Measurements from ENCODE around the gene KIF19.
"Not testable (repeated sequence)": the region's sequence is repeated elsewhere in the genome, so short reads cannot be mapped to it uniquely, and the experiment has no call there.

KIF19 gene

DNA sequence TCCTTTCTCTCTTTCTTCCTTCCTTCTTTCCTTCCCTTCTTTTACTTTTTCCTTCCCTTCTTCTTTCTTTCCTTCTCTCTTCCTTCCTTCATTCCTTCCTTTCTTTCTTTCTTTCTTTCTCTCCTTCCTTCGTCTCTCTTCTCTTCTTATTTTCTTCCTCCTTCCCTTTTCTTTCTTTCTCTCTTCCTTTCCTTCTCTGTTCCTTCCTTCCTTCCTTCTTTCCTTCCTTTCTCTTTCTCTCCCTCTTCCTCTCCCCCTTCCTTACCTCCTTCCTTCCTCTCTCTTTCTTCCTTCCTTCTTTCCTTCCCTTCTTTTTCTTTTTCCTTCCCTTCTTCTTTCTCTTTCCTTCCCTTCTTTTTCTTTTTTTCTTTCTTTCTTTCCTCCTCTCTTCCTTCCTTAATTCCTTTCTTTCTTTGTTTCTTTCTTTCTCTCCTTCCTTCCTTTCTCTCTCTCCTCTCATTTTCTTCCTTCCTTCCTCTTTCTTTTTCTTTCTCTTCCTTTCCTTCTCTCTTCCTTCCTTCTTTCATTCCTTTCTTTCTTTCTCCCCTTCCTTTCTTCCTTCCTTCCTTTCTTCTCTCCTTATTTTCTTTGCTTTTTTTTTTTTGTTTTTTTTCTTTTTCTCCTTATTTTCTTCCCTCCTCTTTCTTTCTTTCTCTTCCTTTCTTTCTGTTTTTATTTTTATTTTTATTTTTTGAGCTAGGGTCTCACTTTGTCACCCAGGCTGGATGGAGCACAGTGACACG, 64.1 kb downstream of the KIF19 start:
- no peak for DNase-seq (ENCODE audit: low read depth in 2 of 2)

DNA sequence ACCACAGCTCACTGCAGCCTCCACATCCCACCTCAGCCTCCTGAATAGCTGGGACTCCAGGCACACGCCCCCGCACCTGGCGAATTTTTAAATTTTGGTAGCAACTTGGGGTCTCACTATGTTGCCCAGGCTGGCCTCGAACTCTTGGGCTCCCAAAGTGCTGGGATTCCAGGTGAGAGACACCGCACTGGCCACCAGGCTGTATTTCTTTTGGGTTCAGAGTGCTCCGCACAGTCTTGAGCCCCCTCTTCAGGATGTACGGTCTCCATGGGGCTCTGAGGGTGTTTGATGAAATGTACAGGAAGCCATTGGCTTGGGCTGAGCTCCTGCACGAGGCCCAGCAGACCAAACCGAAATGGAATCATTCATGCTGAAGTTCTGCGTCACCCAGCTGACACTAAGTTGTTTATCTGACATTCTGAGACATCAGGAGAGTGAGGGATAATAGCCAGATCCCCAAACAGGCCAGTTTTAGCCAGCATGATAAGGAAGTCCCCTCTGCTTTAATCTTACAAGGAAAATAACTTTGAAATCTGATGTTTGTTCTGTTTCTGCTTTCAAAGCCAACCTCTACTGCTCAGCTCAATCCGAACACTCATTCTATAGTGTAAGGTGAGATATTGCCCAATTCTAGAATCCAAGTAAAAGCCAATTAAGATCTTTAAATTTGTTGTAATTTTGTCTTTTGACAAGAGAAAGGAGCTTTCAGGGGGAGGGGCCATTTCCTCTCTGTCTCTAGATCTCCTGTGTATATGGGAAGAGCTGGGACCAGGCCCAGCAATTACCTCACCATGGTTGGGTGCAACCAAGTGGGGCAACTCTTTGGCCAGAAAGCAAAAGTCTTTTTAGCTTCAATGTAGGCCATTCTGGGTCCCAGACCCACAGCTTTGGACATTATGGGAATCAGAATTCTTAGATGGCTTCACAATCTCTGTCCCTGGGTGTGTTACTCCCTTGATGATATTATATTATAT, 64.9 kb downstream of the KIF19 start:
- DNase-seq (ENCODE audit: low read depth in 2 of 2) = no peak

DNA sequence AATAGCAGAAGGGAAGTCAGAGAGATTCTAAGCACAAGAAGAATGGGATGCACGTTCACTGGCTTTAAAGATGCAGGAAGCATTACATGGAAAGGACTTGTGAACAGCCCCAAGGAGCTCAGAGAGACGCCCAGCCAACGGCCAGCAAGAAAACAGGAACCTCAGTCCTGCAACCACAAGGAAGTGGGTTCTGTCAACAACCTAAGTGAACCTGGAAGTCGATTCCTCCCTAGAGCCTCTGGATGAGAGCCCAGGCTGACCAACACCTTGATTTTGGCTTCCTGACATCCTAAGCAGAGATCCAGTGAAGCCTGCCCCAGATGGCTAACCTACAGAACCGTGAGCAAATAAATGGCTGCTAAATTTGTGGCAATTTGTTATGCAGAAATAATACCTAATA, 65.7 kb downstream of the KIF19 start:
- DNase-seq (ENCODE audit: low read depth in 2 of 2) = no peak

DNA sequence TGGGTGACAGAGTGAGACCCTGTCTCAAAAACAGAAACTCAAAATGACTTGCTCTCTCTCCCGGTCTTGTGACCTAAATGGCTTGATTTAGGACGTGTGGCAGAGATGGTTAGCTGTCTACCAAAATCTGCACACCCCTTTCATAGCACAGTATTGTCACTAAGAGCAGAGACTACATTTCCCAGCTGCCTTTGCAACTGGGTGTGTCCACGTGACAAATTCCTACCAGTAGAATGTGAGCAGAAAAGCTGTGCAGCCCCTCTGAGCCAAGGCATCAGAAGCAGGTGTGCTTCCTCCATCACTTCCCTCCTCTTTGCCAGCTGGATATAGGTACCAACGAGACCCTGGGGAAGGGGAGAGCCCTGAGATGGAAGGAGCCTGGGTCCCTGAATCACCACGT, 66.8 kb downstream of the KIF19 start:
- DNase-seq (ENCODE audit: low read depth in 2 of 2) = no peak

DNA sequence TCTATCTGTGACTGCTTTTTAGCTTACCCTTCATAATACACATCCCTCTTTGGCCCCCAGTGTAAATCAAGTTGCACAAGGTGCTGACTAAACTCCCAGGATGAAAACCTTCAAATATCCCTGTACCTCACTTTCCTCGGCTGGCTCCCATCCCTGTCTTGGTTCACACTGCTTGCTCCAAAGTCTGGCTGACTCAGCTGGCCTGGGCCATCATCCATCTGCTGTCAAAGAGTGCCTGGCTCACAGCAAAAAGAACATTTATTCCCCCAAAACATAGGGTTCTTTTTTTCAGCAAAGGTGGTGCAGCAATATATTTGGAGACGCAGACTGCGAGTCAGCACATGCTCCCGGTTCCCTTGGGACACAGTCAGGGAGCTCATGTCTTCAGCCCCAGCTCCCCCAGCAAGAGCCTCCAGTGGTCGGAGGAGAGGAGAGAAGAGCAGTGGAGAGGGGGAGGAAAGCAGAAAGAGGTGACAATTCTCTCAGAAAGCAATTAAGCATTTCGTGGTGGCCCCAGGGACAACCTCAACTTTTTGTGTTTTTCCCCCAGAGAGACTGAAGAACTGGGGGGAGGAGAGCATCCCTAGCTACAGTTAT, 67.4 kb downstream of the KIF19 start:
- DNase-seq (ENCODE audit: low read depth in 2 of 2) = no peak

DNA sequence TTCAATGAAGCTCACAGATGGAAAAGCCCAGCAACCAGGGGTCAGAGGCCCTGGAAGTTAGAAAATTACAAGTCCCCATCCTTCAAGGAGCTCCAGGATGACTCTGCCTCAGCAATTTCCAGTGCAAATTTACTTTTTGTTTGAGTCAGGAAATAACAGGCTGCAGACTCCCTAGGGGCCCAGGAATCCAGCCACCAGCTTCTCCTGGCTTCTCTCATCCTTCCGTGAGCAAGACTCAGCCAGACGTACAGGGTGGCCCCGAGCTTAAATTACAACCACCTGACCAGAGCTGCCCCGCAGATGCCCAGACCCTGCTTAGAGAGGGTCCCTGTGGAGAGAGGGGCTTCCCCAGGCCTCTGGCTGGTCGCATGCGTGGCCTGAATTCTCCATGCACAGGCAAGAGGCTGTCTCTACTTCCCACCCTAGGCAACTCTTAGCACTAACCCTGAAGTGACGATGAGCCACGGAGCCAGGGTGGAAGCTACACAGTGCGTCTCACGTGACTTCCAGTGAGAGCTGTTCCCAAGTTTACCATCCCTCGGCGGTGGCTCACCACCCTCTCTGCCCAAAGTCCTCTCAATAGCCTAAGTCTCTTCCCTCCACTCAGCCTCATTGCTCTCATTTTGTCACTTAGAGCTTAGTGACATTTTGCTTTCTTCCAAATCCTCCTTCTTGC, 68.4 kb downstream of the KIF19 start:
- no peak for DNase-seq (ENCODE audit: low read depth in 2 of 2)

DNA sequence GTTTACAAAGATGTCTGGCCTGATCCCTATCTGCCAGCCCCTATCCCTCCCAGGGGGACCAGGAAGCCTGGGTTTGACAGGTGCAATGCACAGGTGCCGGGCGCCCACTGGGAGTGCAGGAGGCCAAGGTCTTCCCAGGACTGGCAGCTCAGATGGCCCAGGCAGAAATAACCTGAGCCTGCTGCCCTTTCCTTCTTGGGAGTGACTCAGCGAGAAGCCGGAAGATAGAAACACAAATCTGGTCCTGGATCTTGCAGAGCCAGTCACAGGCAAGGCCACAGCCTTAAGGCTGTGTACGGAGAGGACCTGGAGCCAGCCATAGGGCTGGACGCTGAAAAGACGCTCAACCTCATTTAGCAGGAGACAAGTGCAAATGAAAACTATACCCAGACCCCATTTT, 69.0 kb downstream of the KIF19 start:
- DNase-seq (ENCODE audit: low read depth in 2 of 2) = no peak

DNA sequence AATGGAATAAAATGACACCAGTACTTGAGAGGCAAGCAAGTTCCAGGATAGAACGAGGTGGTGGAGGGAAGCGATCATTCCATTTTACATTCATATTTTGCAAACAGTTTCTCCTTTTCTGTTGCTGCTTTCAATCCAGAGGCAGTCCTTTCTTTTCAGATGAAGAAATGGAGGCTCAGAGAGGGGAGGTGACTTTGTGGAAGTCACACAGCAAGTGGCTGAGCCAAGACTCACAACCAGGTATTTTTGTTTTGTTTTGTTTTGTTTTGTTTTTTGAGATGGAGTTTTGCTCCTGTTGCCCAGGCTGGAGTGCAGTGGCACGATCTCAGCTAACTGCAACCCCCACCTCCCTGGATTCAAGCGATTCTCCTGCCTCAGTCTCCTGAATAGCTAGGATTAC, 70.5 kb downstream of the KIF19 start:
- DNase-seq (ENCODE audit: low read depth in 2 of 2) = no peak

DNA sequence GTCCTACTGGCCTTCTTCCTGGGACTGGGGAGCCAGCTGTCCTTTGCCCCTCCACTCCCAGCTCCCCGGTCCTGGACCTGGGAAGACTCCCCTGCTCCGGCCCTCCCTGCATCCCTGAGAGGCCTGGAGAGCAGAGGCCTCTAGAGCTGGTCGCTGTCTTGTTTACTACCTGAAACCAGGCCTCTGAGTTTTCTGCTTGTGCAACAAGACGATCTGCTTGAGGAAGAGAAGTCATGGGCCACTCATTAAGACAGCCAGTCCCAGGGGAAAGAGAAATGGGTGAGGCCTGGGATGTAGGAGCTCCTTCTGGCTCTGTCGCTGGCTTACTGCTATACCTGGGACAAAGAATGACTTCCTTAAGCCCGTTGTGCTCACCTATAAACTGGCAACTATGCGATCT, 76.0 kb downstream of the KIF19 start:
- no peak for DNase-seq (ENCODE audit: low read depth in 2 of 2)

DNA sequence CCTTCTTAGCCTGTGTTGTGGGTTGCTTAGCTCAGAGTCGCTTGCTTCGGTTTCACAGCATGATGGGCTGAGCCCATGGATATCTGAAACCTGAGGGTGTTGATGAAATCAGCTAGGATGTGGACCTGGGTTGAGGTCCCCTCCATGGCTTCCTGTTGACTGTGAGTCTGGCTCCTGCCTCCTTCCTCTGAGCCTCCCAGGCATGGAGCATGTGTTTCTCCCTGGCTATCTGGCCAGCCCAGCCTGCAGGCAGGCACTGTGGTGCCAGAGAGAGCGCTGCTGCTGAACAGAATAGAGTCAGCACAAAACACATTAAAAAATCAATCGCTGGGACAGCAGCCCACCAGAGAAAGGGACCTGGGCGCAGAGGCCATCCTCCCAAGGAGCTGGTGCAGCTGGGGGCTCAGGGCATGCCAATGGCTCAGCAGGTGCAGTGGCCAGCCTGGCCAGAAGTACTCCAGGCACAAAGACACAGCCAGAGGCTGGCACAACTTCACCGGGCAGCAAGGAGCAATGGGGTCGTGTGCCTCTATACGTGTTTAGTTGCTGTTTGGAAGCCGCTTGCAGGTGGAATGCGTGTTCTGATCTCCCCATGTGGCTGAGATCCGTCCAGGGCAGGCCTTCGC, 77.6 kb downstream of the KIF19 start:
- no peak for DNase-seq (ENCODE audit: low read depth in 2 of 2)

DNA sequence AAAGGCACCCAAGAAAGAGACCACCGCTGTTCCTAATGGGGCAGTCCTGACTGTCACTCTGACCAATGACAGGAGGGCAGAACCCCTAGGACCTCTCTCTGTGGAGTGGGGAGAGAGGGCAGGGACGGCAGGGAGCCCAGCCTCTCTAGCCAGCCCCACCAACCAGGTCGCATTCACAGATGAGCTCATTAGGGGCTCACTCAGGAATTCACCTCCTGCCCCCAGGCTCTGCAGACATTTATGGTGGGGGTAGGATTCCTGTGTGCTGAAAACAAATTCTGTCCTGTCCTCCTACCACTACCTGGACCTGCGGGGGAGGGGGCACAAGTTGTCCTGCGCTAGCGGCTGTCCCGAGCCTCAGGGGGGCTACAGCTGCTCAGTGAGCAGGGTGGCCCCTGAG, 78.2 kb downstream of the KIF19 start:
- no peak for DNase-seq (ENCODE audit: low read depth in 2 of 2)

DNA sequence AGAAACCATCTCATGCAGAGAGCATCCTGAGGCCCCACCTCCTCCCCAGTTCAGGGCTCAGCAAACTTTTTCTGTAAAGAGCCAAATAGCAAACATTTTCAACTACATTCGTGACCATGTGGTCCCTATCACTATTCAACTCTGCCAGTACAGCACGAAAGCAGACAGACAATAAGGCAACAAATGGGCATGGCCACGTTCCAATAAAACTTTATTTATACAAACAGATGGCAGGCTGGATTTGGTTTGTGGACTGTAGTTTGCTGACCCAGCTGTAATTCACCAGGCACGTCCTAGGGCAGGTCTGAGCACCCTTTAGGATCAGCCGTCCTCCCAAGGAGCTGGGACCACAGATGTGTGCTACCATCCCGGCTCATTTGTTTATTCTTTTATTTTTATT, 78.8 kb downstream of the KIF19 start:
- no peak for DNase-seq (ENCODE audit: low read depth in 2 of 2)

DNA sequence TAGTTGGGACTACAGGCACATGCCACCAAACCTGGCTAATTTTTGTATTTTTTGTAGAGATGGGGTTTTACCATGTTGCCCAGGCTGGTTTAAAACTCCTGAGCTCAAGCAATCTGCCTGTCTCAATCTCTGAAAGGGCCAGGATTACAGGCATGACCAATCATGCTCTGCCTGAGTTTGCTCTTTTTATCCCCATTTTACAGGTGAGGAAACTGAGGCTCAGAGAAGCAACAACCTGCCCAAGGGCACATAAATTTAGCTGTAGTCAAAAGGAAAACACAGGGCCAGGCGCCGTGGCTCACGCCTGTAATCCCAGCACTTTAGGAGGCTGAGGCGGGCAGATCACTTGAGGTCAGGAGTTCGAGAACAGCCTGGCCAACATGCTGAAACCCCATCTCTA, 79.3 kb downstream of the KIF19 start:
- DNase-seq (ENCODE audit: low read depth in 2 of 2) = not testable (repeated sequence)

Measured in fibroblast of skin of left quadriceps (primary cell).